IMR-90 (cell line): Measurements from ENCODE around the gene HYDIN. TPM values are rescaled to one million over a fixed set of nuclear protein-coding genes. Genes with fewer than 3 reads are reported as not detected.
"Not testable (repeated sequence)": the region's sequence is repeated elsewhere in the genome, so short reads cannot be mapped to it uniquely, and the experiment has no call there.

ENCODE experiments used
- ATAC-seq: fragments of 200-7000 bp; cut with Tn5 transposase; 2 replicates; pipeline ENCODE4 v1.9.1; 2020; ENCODE audit warnings: low read depth, mild to moderate bottlenecking, moderate library complexity
- BruUV-seq: library from RNA; stranded (reverse); fragments of 400-500 nt; replicated peaks from 2 replicates; lab custom pipeline; 2021; lab: Mats Ljungman, UMichigan
- CTCF ChIA-PET: fragments of 300-600 bp; formaldehyde crosslinking; extraction: SDS; loops from one replicate; lab custom pipeline; 2021; ENCODE audit warnings: antibody characterized with exemption; lab: Yijun Ruan, JAX
- POLR2A ChIA-PET: fragments of 300-600 bp; sonication (Branson Sonifier 250); formaldehyde crosslinking; loops from one replicate; lab custom pipeline; 2022; ENCODE audit warnings: antibody characterized with exemption; ENCODE audit not compliant: unreplicated experiment; lab: Charles Lee
- DNase-seq: peaks from one replicate; pipeline ENCODE4 v3.0.0; 2013
- H2AFZ ChIP-seq: replicated peaks from 2 replicates; pipeline ENCODE3; 2013; ENCODE audit warnings: low read length, mild to moderate bottlenecking; ENCODE audit not compliant: poor library complexity
- H2AK5ac ChIP-seq: 2 replicates; pipeline ENCODE4 v1.6.1; 2013; ENCODE audit warnings: low read depth, low read length, inconsistent platforms
- H2AK9ac ChIP-seq: replicated peaks from 2 replicates; pipeline ENCODE3; 2013; ENCODE audit warnings: mild to moderate bottlenecking, low read depth, low read length, moderate library complexity; ENCODE audit not compliant: poor library complexity
- H2BK120ac ChIP-seq: 2 replicates; pipeline ENCODE4 v1.6.1; 2013; ENCODE audit warnings: low read depth, low read length, inconsistent platforms
- H2BK15ac ChIP-seq: 3 replicates; pipeline ENCODE4 v1.6.1; 2013; ENCODE audit warnings: low read depth, low read length, inconsistent platforms
- H2BK20ac ChIP-seq: 2 replicates; pipeline ENCODE4 v1.6.1; 2013; ENCODE audit warnings: low read depth, mild to moderate bottlenecking, inconsistent platforms, low read length, moderate library complexity
- H2BK5ac ChIP-seq: 2 replicates; pipeline ENCODE4 v1.6.1; 2013; ENCODE audit warnings: mild to moderate bottlenecking, low read depth, low read length, inconsistent platforms; ENCODE audit not compliant: poor library complexity, severe bottlenecking
- H3K14ac ChIP-seq: replicated peaks from 2 replicates; pipeline ENCODE4 v1.6.1; 2013; ENCODE audit warnings: low read depth, low read length, inconsistent platforms
- H3K18ac ChIP-seq: 2 replicates; pipeline ENCODE4 v1.6.1; 2013; ENCODE audit warnings: low read depth, low read length, control low read depth
- H3K23ac ChIP-seq: 2 replicates; pipeline ENCODE4 v1.6.1; 2013; ENCODE audit warnings: low read depth, low read length, inconsistent platforms
- H3K27ac ChIP-seq: 2 replicates; pipeline ENCODE4 v1.5.1; 2013; ENCODE audit warnings: mild to moderate bottlenecking, control low read depth, low read length; ENCODE audit not compliant: insufficient read depth
- H3K27me3 ChIP-seq: 2 replicates; pipeline ENCODE4 v1.6.1; 2013; ENCODE audit warnings: low read length; ENCODE audit not compliant: control insufficient read depth, insufficient read depth
- H3K36me3 ChIP-seq: 2 replicates; pipeline ENCODE4 v1.6.1; 2013; ENCODE audit warnings: low read length, mixed read lengths; ENCODE audit not compliant: control insufficient read depth, insufficient read depth
- H3K4ac ChIP-seq: 2 replicates; pipeline ENCODE4 v1.6.1; 2013; ENCODE audit warnings: low read depth, low read length, inconsistent platforms
- H3K4me1 ChIP-seq: 2 replicates; pipeline ENCODE4 v1.6.1; 2013; ENCODE audit warnings: low read length, mixed read lengths; ENCODE audit not compliant: control insufficient read depth, insufficient read depth
- H3K4me2 ChIP-seq: 2 replicates; pipeline ENCODE4 v1.6.1; 2013; ENCODE audit warnings: low read depth, mild to moderate bottlenecking, control low read depth, low read length, moderate library complexity
- H3K4me3 ChIP-seq: 2 replicates; pipeline ENCODE4 v1.5.1; 2013; ENCODE audit warnings: low read depth, mild to moderate bottlenecking, control low read depth, low read length, moderate library complexity; ENCODE audit not compliant: insufficient read depth
- H3K56ac ChIP-seq: 2 replicates; pipeline ENCODE4 v1.6.1; 2013; ENCODE audit warnings: low read length, inconsistent platforms; ENCODE audit not compliant: insufficient read depth; ENCODE audit errors: extremely low read depth
- H3K79me1 ChIP-seq, 2 experiments: 2 replicates each; pipeline ENCODE4 v1.6.1; 2013; ENCODE audit warnings: low read length in 2 of 2, inconsistent platforms in 1 of 2, low read depth in 1 of 2
- H3K9ac ChIP-seq: 2 replicates; pipeline ENCODE4 v1.6.1; 2013; ENCODE audit warnings: low read depth, low read length, control low read depth
- H3K9me1 ChIP-seq: 2 replicates; pipeline ENCODE4 v1.6.1; 2013; ENCODE audit warnings: low read length, inconsistent platforms; ENCODE audit not compliant: insufficient read depth
- H3K9me3 ChIP-seq: 2 replicates; pipeline ENCODE4 v1.6.1; 2013; ENCODE audit warnings: low read length; ENCODE audit not compliant: control insufficient read depth, insufficient read depth
- H4K20me1 ChIP-seq: 2 replicates; pipeline ENCODE4 v1.6.1; 2013; ENCODE audit warnings: low read length, inconsistent platforms; ENCODE audit not compliant: insufficient read depth
- H4K5ac ChIP-seq: 2 replicates; pipeline ENCODE4 v1.6.1; 2013; ENCODE audit warnings: mild to moderate bottlenecking, low read depth, low read length, control low read depth
- H4K8ac ChIP-seq, 2 experiments: 2 replicates each; pipeline ENCODE4 v1.6.1; 2013; ENCODE audit warnings: low read depth in 2 of 2, low read length in 2 of 2, control low read depth in 1 of 2, inconsistent platforms in 1 of 2
- H4K91ac ChIP-seq: 2 replicates; pipeline ENCODE4 v1.6.1; 2013; ENCODE audit warnings: low read depth, low read length, inconsistent platforms; ENCODE audit not compliant: insufficient read depth
- WGBS, 2 experiments: methylation state at CpG; one replicate each; pipeline versions ENCODE4 v1.1.5 to v1.1.7; 2013; ENCODE audit warnings: missing lambda C conversion rate in 2 of 2; ENCODE audit not compliant: insufficient read length in 1 of 2; ENCODE audit errors: extremely low coverage in 2 of 2; 5-methylcytosine and 5-hydroxymethylcytosine counted together
- dilution Hi-C: fragments of 300-500 bp; cut with HindIII; formaldehyde crosslinking; loops from one replicate; pipeline ENCODE4 v1.14.3; 2018; ENCODE audit warnings: low sequenced_read_pairs; ENCODE audit not compliant: unreplicated experiment
- in situ Hi-C: fragments of 300-500 bp; cut with MboI; formaldehyde crosslinking; loops from 3 replicates; pipeline ENCODE4 v1.14.3; 2019; ENCODE audit warnings: low sequenced_read_pairs, inconsistent platforms, mixed read lengths
- intact Hi-C: fragments of 100-400 bp; cut with micrococcal nuclease; formaldehyde crosslinking; loops from 2 replicates; pipeline ENCODE4 v1.10.0; 2022
- polyA plus RNA-seq, 3 experiments: library from polyadenylated mRNA; depleted of rRNA; stranded (reverse); fragments of >200 nt; gene quantifications; 2 replicates each; pipeline ENCODE4 v1.2.3, GENCODE V29; 2012; ENCODE audit warnings: low replicate concordance in 1 of 3
- total RNA-seq: library from RNA; depleted of rRNA; stranded (reverse); fragments of >200 nt; gene quantifications from 2 replicates; pipeline ENCODE4 v1.2.3, GENCODE V29; 2012

Gene HYDIN
- total and polyA plus RNA-seq, 2 of the 4 experiments (the other 2 are of a cell fraction) = 0.18 to 0.27 TPM

GRCh38 chr16:70939690-70940359 is 290.7 kb downstream of the HYDIN start:
- H3K36me3 ChIP-seq, H3K4ac ChIP-seq, H3K27ac ChIP-seq, H2AFZ ChIP-seq, BruUV-seq, H2AK9ac ChIP-seq, ATAC-seq, H2BK120ac ChIP-seq, H4K20me1 ChIP-seq, H3K9me1 ChIP-seq, CTCF ChIA-PET, H3K4me2 ChIP-seq, H2BK15ac ChIP-seq, DNase-seq, H3K23ac ChIP-seq, H3K4me3 ChIP-seq, H4K8ac ChIP-seq, H4K5ac ChIP-seq, H3K9ac ChIP-seq, H3K14ac ChIP-seq, H2BK5ac ChIP-seq, H3K79me1 ChIP-seq, H3K56ac ChIP-seq, intact Hi-C loops, H2BK20ac ChIP-seq, H2AK5ac ChIP-seq, dilution Hi-C loops, POLR2A ChIA-PET, H3K27me3 ChIP-seq, H3K18ac ChIP-seq, in situ Hi-C loops, H4K91ac ChIP-seq, H3K9me3 ChIP-seq, H3K4me1 ChIP-seq: not testable (repeated sequence)
- no CpG with 5 or more reads among the region's 7 CpGs for WGBS, 2 experiments

- H3K23ac ChIP-seq, H3K4ac ChIP-seq, H3K9me1 ChIP-seq, in situ Hi-C loops, H3K36me3 ChIP-seq, H3K14ac ChIP-seq, H3K4me1 ChIP-seq, H3K9ac ChIP-seq, H2AK5ac ChIP-seq, H3K18ac ChIP-seq, POLR2A ChIA-PET, CTCF ChIA-PET, H2BK15ac ChIP-seq, H3K4me3 ChIP-seq, H2BK20ac ChIP-seq, H4K91ac ChIP-seq, H3K9me3 ChIP-seq, BruUV-seq, H2AFZ ChIP-seq, intact Hi-C loops, H3K79me1 ChIP-seq, H3K27me3 ChIP-seq, H4K5ac ChIP-seq, ATAC-seq, DNase-seq, H2AK9ac ChIP-seq, H3K4me2 ChIP-seq, H3K56ac ChIP-seq, dilution Hi-C loops, H4K20me1 ChIP-seq, H4K8ac ChIP-seq, H3K27ac ChIP-seq, H2BK5ac ChIP-seq, H2BK120ac ChIP-seq: not testable (repeated sequence)
- WGBS, 2 experiments = no CpG with 5 or more reads among the region's 12 CpGs
Observed at GRCh38 chr16:70936781-70937525, 293.6 kb downstream of the HYDIN start.
